GM23338 (cell line): Measurements from ENCODE around the gene SLC30A1. TPM values are rescaled to one million over a fixed set of nuclear protein-coding genes. Genes with fewer than 3 reads are reported as not detected.

Experiments used
- ATAC-seq: fragments of 200-7000 bp; cut with Tn5 transposase; 3 replicates; pipeline ENCODE4 v1.9.1; 2020
- DNase-seq: peaks from one replicate; pipeline ENCODE4 v3.0.0-alpha.2; 2015; ENCODE audit warnings: low spot score
- H2AFZ ChIP-seq: fragments of 200-600 bp; sonication (generic); 2 replicates; pipeline ENCODE4 v1.8.0; 2016; ENCODE audit warnings: antibody characterized with exemption, mild to moderate bottlenecking, moderate library complexity
- H3F3A ChIP-seq: fragments of 200-600 bp; sonication (generic); replicated peaks from 2 replicates; pipeline ENCODE4 v1.8.0; 2017; ENCODE audit warnings: antibody characterized with exemption, mixed run types, low read depth
- H3K27ac ChIP-seq: fragments of 200-600 bp; sonication (generic); 2 replicates; pipeline ENCODE4 v1.6.1; 2016; ENCODE audit warnings: low read depth
- H3K27me3 ChIP-seq: fragments of 200-600 bp; sonication (generic); 2 replicates; pipeline ENCODE4 v1.8.0; 2016; ENCODE audit warnings: mild to moderate bottlenecking, mixed run types, moderate library complexity; ENCODE audit not compliant: insufficient read depth
- H3K36me3 ChIP-seq: fragments of 200-600 bp; sonication (generic); 2 replicates; pipeline ENCODE4 v1.8.0; 2016; ENCODE audit warnings: mild to moderate bottlenecking; ENCODE audit not compliant: insufficient read depth
- H3K4me1 ChIP-seq: fragments of 200-600 bp; sonication (generic); 2 replicates; pipeline ENCODE4 v1.8.0; 2016; ENCODE audit warnings: mild to moderate bottlenecking, moderate library complexity; ENCODE audit not compliant: insufficient read depth
- H3K4me2 ChIP-seq: fragments of 200-600 bp; sonication (generic); 2 replicates; pipeline ENCODE4 v1.7.1; 2017; ENCODE audit warnings: mixed run types
- H3K4me3 ChIP-seq: fragments of 200-600 bp; sonication (generic); 2 replicates; pipeline ENCODE4 v1.6.1; 2016; ENCODE audit warnings: mixed run types
- H3K79me2 ChIP-seq: fragments of 200-600 bp; sonication (generic); replicated peaks from 2 replicates; pipeline ENCODE4 v1.8.0; 2017; ENCODE audit warnings: mild to moderate bottlenecking; ENCODE audit not compliant: insufficient read depth
- H3K9me2 ChIP-seq: fragments of 200-600 bp; sonication (generic); 2 replicates; pipeline ENCODE4 v1.8.0; 2017; ENCODE audit not compliant: insufficient read depth
- H4K20me1 ChIP-seq: fragments of 200-600 bp; sonication (generic); replicated peaks from 2 replicates; pipeline ENCODE4 v1.8.0; 2017; ENCODE audit warnings: mild to moderate bottlenecking; ENCODE audit not compliant: insufficient read depth
- H3K27ac Mint-ChIP-seq: 2 replicates; pipeline ENCODE4 v1.8.0; 2020; ENCODE audit warnings: inconsistent platforms, mild to moderate bottlenecking, moderate library complexity, mixed read lengths
- H3K27me3 Mint-ChIP-seq: 3 replicates; pipeline ENCODE4 v1.8.0; 2022; ENCODE audit warnings: low read depth, mild to moderate bottlenecking, moderate library complexity, mixed read lengths, inconsistent platforms; ENCODE audit not compliant: insufficient read depth, poor library complexity
- H3K36me3 Mint-ChIP-seq: 3 replicates; pipeline ENCODE4 v1.8.0; 2021; ENCODE audit warnings: low read depth, mild to moderate bottlenecking, inconsistent platforms, moderate library complexity, mixed read lengths
- H3K4me1 Mint-ChIP-seq: 3 replicates; pipeline ENCODE4 v1.8.0; 2020; ENCODE audit warnings: mild to moderate bottlenecking, inconsistent platforms, mixed read lengths
- H3K4me3 Mint-ChIP-seq: 3 replicates; pipeline ENCODE4 v1.8.0; 2021; ENCODE audit warnings: moderate library complexity, mild to moderate bottlenecking, inconsistent platforms, mixed read lengths
- H3K9me3 Mint-ChIP-seq: 3 replicates; pipeline ENCODE4 v1.8.0; 2020; ENCODE audit warnings: moderate library complexity, mild to moderate bottlenecking, inconsistent platforms, mixed read lengths
- EZH2 ChIP-seq: fragments of 200-600 bp; sonication (generic); IDR thresholded peaks from one replicate; pipeline ENCODE4 v1.8.0; 2017; ENCODE audit warnings: antibody characterized with exemption, mild to moderate bottlenecking, low read depth; ENCODE audit not compliant: unreplicated experiment
- EZH2phosphoT487 ChIP-seq: fragments of 200-600 bp; sonication (generic); IDR thresholded peaks from one replicate; pipeline ENCODE4 v1.8.1; 2018; ENCODE audit warnings: antibody characterized with exemption; ENCODE audit not compliant: unreplicated experiment
- JUNB ChIP-seq: IDR thresholded peaks from one replicate; pipeline ENCODE4 v1.6.1; 2016; ENCODE audit warnings: antibody characterized with exemption; ENCODE audit not compliant: unreplicated experiment
- NANOG ChIP-seq: IDR thresholded peaks from 2 replicates; pipeline ENCODE4 v1.6.1; 2016; ENCODE audit warnings: antibody characterized with exemption, borderline replicate concordance
- POLR2AphosphoS5 ChIP-seq: IDR thresholded peaks from 2 replicates; pipeline ENCODE4 v1.6.1; 2016; ENCODE audit warnings: antibody characterized with exemption, low read depth
- ZNF114 ChIP-seq: fragments of 250-450 bp; sonication (Bioruptor Pico); IDR thresholded peaks from 2 replicates; pipeline ENCODE4 v1.5.0; 2020; ENCODE audit warnings: mild to moderate bottlenecking, moderate library complexity
- ZNF331 ChIP-seq: fragments of 250-450 bp; sonication (Bioruptor Pico); IDR thresholded peaks from 2 replicates; pipeline ENCODE4 v1.5.0; 2020; ENCODE audit warnings: low read depth, mild to moderate bottlenecking, moderate library complexity
- polyA plus RNA-seq: library from polyadenylated mRNA; unstranded; fragments of >200 nt; fragmentation: Nextera tagmentation; extraction: Ambion mirVana; gene quantifications from 2 replicates; pipeline ENCODE4 v1.2.1, GENCODE V29; 2016
- total RNA-seq: library from RNA; depleted of rRNA; stranded (reverse); fragments of >200 nt; shearing (Covaris generic); gene quantifications from 2 replicates; pipeline ENCODE4 v1.2.3, GENCODE V29; 2014
- TF ChIP-seq, protein P1 (sequence below), 2 experiments: fragments of 200-600 bp in 1 of 2; sonication (generic) in 1 of 2; conservative IDR thresholded peaks; 2 replicates each; pipeline versions ENCODE4 v1.5.1 to v1.6.1; 2016 to 2017; ENCODE audit warnings: antibody characterized with exemption in 2 of 2, low read depth in 2 of 2, mild to moderate bottlenecking in 2 of 2, moderate library complexity in 1 of 2
- TF ChIP-seq, protein P2 (sequence below): IDR thresholded peaks from 2 replicates; pipeline ENCODE4 v1.6.1; 2016; ENCODE audit warnings: antibody characterized with exemption
- TF ChIP-seq, protein P3 (sequence below): IDR thresholded peaks from one replicate; pipeline ENCODE4 v1.6.1; 2018; ENCODE audit warnings: antibody characterized with exemption; ENCODE audit not compliant: unreplicated experiment
- TF ChIP-seq, protein P4 (sequence below): fragments of 250-450 bp; sonication (Bioruptor Pico); IDR thresholded peaks from 2 replicates; pipeline ENCODE4 v1.5.0; 2020; ENCODE audit warnings: mild to moderate bottlenecking, moderate library complexity

SLC30A1 gene
- total and polyA plus RNA-seq, 2 experiments from 2014 or later: 3.3 to 17.7 TPM

DNA sequence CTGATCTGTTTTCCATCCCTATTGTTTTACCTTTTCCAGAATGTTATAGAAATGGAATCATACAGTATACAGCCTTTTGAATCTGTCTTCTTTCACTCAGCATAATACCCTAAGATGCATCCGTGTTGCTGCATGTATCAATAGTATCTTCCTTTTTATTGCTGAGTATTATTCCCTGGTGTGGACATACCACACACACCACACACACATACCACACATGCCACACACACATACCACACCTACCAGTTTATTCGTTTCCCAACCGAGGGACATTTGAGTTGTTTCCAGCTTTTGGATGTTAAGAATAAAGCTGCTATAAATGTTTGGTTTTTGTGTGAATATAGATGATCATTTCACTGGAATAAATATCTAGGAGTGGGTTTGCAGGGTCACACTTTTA, 22.2 kb upstream of the SLC30A1 start:
- Mint-ChIP-seq H3K9me3 (no peaks in the 10 kb centered on the region), H3K27me3 (peaks cover 5% of the 10 kb centered on the region), H3K36me3 (no peaks in the 10 kb centered on the region), H3K4me3 (no peak overlapping the region), H3K27ac (no peak overlapping the region), H3K4me1 (no peaks in the 10 kb centered on the region)
- no peaks in the 10 kb centered on the region for H4K20me1 ChIP-seq
- TF ChIP-seq EZH2 (no peak), NANOG (no peak), ZNF331 (no peak), EZH2phosphoT487 (no peak), JUNB (no peak), ZNF114 (CRISPR knock-in tag) (no peak), POLR2AphosphoS5 (no peak)
- TF ChIP-seq, protein P1, sequence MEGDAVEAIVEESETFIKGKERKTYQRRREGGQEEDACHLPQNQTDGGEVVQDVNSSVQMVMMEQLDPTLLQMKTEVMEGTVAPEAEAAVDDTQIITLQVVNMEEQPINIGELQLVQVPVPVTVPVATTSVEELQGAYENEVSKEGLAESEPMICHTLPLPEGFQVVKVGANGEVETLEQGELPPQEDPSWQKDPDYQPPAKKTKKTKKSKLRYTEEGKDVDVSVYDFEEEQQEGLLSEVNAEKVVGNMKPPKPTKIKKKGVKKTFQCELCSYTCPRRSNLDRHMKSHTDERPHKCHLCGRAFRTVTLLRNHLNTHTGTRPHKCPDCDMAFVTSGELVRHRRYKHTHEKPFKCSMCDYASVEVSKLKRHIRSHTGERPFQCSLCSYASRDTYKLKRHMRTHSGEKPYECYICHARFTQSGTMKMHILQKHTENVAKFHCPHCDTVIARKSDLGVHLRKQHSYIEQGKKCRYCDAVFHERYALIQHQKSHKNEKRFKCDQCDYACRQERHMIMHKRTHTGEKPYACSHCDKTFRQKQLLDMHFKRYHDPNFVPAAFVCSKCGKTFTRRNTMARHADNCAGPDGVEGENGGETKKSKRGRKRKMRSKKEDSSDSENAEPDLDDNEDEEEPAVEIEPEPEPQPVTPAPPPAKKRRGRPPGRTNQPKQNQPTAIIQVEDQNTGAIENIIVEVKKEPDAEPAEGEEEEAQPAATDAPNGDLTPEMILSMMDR (conservative IDR thresholded peaks at IDR 0.05; ENCODE audit: low read depth in 2 of 2): no peak
- TF ChIP-seq, protein P2, sequence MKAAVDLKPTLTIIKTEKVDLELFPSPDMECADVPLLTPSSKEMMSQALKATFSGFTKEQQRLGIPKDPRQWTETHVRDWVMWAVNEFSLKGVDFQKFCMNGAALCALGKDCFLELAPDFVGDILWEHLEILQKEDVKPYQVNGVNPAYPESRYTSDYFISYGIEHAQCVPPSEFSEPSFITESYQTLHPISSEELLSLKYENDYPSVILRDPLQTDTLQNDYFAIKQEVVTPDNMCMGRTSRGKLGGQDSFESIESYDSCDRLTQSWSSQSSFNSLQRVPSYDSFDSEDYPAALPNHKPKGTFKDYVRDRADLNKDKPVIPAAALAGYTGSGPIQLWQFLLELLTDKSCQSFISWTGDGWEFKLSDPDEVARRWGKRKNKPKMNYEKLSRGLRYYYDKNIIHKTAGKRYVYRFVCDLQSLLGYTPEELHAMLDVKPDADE: no peak
- TF ChIP-seq, protein P3, sequence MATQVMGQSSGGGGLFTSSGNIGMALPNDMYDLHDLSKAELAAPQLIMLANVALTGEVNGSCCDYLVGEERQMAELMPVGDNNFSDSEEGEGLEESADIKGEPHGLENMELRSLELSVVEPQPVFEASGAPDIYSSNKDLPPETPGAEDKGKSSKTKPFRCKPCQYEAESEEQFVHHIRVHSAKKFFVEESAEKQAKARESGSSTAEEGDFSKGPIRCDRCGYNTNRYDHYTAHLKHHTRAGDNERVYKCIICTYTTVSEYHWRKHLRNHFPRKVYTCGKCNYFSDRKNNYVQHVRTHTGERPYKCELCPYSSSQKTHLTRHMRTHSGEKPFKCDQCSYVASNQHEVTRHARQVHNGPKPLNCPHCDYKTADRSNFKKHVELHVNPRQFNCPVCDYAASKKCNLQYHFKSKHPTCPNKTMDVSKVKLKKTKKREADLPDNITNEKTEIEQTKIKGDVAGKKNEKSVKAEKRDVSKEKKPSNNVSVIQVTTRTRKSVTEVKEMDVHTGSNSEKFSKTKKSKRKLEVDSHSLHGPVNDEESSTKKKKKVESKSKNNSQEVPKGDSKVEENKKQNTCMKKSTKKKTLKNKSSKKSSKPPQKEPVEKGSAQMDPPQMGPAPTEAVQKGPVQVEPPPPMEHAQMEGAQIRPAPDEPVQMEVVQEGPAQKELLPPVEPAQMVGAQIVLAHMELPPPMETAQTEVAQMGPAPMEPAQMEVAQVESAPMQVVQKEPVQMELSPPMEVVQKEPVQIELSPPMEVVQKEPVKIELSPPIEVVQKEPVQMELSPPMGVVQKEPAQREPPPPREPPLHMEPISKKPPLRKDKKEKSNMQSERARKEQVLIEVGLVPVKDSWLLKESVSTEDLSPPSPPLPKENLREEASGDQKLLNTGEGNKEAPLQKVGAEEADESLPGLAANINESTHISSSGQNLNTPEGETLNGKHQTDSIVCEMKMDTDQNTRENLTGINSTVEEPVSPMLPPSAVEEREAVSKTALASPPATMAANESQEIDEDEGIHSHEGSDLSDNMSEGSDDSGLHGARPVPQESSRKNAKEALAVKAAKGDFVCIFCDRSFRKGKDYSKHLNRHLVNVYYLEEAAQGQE: no peak
- TF ChIP-seq, protein P4, sequence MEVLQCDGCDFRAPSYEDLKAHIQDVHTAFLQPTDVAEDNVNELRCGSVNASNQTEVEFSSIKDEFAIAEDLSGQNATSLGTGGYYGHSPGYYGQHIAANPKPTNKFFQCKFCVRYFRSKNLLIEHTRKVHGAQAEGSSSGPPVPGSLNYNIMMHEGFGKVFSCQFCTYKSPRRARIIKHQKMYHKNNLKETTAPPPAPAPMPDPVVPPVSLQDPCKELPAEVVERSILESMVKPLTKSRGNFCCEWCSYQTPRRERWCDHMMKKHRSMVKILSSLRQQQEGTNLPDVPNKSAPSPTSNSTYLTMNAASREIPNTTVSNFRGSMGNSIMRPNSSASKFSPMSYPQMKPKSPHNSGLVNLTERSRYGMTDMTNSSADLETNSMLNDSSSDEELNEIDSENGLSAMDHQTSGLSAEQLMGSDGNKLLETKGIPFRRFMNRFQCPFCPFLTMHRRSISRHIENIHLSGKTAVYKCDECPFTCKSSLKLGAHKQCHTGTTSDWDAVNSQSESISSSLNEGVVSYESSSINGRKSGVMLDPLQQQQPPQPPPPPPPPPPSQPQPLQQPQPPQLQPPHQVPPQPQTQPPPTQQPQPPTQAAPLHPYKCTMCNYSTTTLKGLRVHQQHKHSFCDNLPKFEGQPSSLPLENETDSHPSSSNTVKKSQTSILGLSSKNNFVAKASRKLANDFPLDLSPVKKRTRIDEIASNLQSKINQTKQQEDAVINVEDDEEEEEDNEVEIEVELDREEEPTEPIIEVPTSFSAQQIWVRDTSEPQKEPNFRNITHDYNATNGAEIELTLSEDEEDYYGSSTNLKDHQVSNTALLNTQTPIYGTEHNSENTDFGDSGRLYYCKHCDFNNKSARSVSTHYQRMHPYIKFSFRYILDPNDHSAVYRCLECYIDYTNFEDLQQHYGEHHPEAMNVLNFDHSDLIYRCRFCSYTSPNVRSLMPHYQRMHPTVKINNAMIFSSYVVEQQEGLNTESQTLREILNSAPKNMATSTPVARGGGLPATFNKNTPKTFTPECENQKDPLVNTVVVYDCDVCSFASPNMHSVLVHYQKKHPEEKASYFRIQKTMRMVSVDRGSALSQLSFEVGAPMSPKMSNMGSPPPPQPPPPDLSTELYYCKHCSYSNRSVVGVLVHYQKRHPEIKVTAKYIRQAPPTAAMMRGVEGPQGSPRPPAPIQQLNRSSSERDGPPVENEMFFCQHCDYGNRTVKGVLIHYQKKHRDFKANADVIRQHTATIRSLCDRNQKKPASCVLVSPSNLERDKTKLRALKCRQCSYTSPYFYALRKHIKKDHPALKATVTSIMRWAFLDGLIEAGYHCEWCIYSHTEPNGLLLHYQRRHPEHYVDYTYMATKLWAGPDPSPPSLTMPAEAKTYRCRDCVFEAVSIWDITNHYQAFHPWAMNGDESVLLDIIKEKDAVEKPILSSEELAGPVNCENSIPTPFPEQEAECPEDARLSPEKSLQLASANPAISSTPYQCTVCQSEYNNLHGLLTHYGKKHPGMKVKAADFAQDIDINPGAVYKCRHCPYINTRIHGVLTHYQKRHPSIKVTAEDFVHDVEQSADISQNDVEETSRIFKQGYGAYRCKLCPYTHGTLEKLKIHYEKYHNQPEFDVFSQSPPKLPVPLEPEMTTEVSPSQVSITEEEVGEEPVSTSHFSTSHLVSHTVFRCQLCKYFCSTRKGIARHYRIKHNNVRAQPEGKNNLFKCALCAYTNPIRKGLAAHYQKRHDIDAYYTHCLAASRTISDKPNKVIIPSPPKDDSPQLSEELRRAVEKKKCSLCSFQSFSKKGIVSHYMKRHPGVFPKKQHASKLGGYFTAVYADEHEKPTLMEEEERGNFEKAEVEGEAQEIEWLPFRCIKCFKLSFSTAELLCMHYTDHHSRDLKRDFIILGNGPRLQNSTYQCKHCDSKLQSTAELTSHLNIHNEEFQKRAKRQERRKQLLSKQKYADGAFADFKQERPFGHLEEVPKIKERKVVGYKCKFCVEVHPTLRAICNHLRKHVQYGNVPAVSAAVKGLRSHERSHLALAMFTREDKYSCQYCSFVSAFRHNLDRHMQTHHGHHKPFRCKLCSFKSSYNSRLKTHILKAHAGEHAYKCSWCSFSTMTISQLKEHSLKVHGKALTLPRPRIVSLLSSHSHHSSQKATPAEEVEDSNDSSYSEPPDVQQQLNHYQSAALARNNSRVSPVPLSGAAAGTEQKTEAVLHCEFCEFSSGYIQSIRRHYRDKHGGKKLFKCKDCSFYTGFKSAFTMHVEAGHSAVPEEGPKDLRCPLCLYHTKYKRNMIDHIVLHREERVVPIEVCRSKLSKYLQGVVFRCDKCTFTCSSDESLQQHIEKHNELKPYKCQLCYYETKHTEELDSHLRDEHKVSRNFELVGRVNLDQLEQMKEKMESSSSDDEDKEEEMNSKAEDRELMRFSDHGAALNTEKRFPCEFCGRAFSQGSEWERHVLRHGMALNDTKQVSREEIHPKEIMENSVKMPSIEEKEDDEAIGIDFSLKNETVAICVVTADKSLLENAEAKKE (CRISPR knock-in tag): no peak
- no peak overlapping the region for H2AFZ ChIP-seq
- no peak for DNase-seq
- H3K4me1 ChIP-seq: no peaks in the 10 kb centered on the region
- no peak for ATAC-seq
- H3K4me3 ChIP-seq: no peak overlapping the region
- no peaks in the 10 kb centered on the region for H3K36me3 ChIP-seq
- no peaks in the 10 kb centered on the region for H3F3A ChIP-seq
- H3K4me2 ChIP-seq: no peak overlapping the region
- no peaks in the 10 kb centered on the region for H3K27me3 ChIP-seq
- no peaks in the 10 kb centered on the region for H3K79me2 ChIP-seq
- H3K9me2 ChIP-seq: no peaks in the 10 kb centered on the region
- H3K27ac ChIP-seq: no peak overlapping the region
